IPS DF 19.7 (cell line): ENCODE results near the gene BAG5.

ENCODE experiments used
- DNase-seq: peaks from one replicate; pipeline ENCODE4 v3.0.0-alpha.2; 2013; ENCODE audit warnings: low read depth, low spot score

The BAG5 gene

DNA sequence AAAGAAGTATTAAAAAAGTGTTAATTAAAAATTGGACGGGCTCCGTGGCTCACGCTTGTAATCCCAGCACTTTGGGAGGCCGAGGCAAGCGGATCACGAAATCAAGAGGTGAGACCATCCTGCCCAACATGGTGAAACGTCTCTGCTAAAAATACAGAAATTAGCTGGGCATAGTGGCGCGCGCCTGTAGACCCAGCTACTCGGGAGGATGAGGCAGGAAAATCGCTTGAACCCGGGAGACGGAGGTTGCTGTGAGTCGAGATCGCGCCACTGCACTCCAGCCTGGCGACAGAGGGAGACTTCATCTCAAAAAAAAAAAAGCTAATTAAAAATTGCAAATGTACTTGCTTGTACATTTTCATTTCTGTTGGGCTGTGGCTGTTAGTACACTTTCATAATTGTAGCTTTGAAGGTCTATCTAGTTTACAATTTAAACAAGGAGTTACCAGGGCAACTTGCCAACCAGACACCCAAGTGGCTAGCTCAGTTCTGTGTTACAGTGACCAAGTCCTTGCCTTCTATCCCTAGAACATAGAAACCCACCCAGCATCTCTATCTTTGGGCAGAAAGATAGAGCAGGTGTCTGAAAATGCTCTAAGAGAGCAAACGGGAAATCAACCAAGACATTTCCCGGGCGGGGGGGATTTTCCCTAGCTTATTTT lies 1.5 kb upstream of the BAG5 start:
- no peak for DNase-seq

DNA sequence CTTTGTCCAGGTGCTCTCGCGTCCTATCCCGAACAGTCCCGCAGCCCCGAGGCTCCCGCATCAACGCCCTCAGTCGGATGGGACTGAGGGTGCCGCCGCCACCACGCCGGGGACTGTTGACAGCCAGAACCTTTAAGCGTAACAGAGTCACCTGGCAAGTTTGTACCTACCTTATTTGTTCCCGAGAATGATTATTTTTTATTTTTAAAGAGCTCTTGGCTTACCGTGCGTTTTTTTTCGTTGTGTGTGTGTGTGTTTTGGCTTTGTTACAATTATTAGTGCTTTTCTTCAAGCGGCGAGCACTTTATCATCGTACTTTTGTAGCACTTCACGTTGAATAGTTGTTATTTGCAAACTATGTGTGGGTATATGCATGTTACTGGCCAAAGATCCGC lies 766 bp upstream of the BAG5 start:
- DNase-seq: no peak

DNA sequence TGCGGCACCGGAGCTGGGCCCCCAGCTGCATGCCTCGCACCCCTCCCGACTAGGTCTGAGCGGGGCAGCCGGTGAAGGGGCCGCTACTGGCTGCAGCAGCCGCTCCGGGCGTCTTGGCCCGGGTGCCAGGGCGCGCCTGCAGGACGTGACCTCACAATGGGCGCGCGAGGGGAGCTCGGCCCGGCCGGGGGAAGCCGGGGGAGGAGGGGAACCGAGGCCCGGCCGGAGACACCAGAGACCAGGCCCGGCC lies 353 bp downstream of the BAG5 start:
- DNase-seq: no peak

DNA sequence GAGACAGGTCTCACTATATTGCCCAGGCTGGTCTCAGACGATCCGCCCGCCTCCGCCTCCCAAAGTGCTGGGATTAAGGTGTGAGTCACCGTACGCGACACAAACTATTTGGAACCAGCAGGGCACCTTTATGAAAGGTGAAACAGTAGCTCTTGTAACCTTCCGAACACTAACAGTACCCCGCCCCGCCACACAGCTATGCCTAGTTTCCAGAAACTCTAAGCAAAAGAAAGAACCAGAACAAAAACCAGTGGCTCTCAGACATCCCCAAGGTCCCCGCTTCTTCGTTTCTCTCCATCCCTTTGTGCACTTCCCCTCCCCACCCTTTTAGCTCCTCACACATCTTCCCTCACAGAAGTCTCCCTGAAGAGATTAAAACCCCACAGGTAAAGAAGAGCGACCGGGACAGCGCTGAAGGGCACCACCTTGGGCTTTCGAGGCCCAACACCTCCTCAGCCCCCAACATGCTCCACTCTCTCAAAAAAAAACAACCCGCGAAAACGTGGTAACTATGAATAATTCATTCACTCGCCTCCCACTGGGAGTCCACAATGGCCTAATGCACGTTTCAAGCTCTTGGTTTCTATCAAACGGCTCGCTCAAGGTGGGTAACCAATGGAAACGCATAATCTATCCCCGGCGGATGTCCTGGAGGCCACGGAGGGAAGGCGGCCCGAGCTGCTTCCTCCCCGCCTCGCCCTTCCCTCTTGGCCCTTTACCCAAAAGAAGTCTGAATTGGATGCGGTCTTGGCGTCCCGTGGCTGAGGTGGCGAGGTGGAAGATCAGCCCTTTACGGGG lies 877 bp downstream of the BAG5 start:
- DNase-seq: no peak

DNA sequence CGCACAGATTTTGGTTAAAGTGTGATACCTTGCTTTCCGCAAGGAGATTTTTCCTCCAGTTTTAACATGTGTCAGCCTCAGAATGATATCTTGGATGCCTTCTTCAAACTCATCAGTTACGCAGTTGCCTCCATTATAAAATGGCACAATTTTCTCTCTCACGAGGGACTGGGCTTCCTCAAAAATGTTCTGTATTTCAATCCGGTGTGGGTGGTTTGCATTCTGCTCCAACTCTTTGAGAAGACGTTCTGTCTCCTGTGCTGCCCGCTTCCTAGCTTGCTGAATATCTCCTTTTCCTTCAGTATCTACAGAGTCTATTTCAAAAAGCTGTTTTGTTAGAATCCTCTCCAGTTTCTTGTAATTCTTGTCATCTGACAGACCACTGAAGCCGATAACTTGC lies 1.8 kb downstream of the BAG5 start:
- DNase-seq: no peak

DNA sequence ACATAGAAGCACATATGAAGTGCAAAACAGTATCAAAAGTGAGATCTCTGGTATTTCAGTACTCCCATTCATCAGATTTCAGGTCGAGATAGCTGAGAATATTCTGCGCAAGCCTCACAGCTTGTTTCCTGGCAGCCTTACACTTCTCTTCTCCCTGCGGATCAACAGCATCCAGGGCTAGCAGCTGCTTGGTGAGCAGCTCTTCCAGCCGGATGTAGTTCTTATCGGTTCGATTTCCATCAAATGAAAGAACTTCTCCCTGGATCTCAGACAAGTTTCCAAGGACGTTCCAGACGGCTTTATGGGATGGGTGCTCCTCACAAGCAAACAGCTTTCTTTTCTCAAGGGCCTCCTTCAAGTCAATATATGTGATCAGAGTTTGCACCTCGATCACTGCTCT lies 2.7 kb downstream of the BAG5 start:
- no peak for DNase-seq

DNA sequence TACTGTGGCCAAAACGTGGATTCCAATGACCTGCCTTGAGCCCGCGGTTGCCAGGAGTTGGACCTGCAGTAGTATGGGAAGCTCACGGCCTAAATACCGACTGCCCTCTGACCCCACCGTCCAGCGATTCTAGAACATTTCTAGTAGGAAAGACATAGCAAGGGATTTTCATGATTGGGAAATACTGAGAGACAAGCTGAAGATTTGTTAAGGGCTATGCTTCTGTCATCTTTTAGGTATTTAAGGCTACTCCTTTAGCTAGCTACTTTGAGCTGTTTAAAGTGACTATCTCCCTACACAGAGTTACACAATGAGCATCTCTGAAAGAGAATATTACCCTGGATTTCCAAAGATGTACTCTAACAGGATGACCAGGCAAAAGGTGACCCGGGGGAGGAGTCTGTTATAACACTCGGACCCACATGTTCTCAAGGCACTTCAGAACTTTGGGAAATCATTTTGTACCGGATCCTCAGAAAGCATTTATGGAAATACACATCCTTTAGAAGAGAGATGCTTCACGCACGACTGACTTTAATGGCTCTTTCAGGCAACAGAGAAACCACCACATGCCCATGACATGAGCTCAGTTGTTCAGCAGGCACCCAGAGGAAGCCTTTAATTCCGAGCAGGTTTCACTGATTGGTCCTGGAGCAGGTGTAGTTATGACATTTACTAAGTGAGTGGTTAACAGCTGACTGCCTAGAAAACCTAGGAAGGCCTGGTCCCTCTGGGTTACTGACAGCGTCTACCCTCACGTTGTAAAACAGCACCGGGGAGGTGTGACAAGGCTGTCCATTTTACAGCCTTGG lies 4.2 kb downstream of the BAG5 start:
- no peak for DNase-seq

DNA sequence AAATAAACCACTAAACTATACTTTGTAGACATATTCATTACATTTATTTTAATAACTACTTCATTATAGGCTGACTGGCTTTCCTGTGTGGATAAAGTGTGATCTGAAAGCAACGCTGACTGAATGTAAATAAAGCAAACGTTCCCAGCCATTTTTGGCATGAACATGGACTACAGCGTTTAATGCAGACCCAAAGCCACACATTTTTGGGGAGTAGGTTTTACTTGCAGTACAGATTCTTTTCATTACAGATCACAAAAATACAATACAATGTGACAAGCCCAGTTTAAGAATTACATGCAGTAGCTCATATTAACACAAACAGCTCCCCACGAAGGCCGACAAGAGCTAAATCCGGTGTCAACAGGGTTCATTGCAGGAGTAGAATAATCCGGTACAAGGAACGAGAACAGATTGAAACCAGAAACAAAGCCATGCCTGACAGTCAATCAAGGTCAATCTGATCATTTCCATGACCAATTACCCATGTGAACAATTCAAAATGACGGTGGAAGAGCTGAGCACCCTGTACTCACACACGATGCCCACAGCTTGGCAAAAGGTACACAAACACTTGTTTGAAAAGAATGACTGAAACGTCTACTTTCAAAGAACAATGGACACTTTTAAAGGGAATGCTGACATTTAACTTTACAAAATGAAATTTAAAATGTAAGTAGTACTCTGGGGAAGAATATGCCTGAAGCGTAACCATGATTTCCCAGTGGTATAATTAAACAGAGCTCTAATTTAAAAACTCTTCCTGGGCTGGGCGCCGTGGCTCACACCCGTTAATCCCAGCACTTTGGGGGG lies 5.3 kb downstream of the BAG5 start:
- DNase-seq: no peak

DNA sequence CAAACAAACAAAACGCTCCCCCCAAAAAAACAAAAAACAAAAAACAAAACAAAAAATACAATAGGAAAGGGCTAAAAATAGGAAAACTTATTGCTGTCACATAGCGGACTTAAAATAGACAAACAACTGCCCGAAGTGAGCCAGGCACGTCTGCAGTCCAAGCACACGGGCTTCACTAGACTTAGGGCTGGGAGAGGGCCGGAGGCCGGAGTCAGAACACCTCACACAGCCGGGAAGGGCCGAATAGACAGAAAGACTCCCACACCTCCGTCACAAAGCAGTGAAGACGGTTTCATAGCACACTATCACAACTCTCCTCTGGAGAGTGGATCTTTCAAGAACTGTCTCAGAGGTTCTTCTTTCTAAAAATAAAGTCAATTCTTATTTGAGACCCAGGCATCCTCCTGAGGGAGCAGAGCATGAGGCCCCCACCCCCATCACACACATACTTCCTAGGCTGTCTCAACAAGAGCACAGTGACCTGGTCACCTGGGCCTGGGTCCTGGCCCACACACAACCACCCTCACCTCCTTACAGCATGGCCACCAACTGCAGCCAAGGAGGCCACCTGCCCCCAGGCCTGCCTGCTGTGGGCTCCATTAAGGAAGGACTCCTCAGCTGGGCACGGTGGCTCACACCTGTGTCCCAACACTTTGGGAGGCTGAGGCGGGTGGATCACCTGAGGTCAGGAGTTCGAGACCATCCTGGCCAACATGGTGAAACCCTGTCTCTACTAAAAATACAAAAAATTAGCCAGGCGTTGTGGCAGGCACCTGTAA lies 6.7 kb downstream of the BAG5 start:
- no peak for DNase-seq

DNA sequence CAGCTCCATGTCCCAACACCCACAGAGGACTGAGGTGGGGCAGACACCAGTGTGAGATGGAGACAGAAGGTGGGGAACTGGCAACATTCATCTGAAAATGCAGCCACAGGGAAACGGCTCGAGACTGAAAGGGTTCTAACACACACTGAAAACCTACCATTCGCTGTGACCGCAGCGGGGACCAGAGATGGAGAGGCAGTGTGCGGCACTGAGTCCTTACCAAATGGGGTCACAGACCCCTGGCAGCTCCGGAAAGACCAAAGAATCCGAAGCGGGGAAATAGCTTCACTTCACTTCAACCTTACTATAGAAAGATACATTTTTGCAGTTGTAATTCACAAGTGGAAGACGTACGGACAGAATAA lies 9.6 kb downstream of the BAG5 start:
- DNase-seq: no peak

DNA sequence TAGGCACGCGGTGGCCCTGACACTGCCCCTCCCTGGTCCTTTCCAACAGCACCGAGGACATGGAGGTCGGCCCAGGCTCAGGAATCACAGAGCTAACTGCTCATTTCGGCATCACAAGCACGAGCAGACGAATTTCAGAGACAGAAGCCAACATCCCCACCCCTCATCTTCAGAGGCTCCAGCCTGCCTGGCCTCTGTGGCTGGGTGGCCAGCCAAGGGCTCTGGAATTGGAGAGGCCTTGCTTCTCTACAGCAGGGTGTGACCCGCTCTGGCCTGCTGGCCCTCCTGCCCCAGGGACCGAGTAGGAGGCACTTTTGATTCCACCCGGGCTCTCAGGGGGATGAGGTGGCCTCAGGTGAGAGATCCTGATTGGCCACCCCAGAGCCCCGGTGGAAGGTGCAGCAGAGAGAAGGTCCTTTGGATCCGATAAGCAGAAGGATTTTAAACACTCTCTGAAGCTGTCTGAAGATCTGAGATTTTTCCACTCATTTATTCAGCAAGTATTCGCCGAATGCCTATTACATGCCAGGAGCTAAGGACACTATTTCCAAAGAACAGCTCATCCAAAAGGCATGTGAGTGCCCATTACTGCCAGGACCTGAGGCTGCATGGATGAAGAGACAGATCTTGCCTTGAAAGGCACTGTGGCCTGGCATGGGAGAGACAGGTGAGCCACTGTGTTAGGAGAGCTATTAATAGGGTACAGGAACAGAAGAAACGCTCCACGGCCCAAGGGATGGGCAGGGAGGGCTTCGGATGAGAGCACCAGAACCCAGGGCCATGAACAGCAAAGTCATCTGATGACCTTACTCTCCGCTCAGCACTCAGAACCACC lies 10.2 kb downstream of the BAG5 start:
- no peak for DNase-seq

DNA sequence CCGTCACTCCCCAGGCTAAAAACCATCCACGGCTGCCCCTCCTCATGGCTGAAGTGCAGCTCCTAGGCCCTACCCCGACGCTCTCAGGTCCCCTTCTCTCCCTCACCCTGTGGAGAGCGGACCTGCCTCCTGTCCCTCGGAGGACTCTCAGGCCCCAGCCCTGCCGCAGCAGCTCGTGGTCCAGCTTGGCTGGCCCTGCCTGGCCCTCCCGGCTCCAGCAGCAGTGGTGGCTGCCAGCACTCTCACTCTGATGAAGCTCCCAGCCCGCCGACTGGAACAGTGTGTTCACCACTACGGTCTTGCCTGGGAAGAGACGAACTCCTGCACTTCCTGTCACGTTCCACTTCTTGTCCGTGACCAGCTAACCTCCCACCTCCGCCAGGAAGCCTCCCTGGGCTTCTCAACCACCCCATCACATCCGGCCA lies 11.1 kb downstream of the BAG5 start:
- no peak for DNase-seq

DNA sequence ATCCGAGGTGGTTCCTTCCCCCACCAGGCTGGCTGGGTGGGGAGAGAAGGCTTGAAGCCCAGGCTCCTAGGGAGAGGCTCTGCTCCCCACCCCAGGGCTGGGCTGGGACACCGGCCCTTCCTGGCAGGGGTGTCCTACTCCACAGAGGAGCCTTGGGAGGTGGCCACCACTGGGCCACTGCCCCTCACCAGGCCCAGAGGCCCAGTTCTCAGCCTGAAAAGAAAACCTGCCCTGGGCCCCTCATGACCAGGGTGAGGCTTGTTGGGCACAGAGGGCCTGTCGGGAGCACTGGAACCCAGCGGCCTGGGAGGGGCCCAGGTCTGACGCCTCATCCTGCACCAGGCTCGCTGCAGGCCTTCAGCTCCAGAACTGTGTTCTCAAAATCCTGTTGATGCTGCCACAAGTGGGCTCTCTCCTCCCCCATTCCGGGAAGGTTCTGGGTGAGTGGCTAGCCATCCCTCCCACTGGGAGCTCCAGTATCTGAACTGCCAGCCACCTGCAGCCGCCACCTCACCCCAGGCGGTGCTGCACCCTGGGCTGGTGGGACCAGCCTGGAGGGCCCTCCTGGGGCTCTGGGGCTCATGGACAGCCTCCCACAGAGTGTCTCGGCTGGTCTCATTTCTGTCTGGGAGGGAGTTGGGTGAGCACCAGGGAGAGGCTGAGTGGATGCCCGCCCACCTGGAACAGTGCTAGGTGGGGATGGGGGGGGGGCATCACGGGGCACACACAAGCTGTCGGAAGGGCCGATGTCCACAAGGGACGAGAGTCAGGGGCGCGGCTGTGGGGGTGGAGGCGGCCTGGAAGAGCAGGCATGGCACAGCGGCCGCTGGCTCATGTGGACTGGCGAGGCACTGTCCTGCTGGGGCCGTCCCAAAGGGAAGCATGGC lies 11.8 kb downstream of the BAG5 start:
- DNase-seq: no peak

DNA sequence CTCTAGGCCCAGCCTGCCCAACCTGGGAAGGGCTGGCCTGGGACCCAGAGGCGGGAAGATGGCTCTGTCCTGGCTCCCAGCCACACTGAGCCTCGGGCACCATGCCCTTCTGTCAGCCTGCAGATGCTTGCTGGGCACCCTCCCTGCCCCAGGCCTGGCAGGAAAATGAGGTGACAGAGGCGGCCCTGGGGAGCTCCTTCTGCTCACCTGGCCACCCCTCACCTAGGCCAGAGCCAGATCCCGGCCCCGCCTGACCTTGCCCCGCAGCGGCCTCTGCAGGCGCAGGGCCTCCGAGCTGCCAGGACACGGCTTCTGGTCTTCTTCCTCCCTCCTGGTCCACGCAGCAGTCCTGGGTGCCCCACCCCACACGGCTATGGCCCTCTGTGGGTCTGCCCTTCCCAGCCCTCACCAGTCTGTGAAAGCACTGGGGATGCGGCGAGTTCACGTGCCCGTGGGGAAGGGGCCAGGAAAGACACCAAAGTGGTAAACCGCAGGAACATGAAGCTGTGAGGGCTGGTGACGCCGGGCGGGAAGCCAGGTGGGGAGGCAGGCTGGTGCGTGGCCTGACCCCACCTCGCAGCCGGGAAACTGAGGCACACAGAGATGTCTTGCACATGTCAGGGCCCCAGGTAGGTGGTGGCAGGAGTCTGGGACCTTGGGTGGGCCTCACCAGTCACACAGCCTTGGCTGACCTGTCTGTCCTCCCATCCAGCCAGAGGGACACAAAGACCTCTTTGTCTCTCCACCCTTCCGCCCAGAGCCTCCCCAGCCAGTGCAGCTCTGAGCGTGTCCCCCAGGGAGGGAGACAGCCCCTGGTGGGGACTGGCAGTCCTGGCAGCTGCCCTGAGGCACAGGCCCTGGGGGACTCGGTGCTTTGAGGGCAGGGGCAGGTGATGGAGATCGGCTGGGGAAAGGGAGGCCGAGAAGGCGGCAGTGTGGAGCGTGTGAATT lies 12.8 kb downstream of the BAG5 start:
- no peak for DNase-seq

DNA sequence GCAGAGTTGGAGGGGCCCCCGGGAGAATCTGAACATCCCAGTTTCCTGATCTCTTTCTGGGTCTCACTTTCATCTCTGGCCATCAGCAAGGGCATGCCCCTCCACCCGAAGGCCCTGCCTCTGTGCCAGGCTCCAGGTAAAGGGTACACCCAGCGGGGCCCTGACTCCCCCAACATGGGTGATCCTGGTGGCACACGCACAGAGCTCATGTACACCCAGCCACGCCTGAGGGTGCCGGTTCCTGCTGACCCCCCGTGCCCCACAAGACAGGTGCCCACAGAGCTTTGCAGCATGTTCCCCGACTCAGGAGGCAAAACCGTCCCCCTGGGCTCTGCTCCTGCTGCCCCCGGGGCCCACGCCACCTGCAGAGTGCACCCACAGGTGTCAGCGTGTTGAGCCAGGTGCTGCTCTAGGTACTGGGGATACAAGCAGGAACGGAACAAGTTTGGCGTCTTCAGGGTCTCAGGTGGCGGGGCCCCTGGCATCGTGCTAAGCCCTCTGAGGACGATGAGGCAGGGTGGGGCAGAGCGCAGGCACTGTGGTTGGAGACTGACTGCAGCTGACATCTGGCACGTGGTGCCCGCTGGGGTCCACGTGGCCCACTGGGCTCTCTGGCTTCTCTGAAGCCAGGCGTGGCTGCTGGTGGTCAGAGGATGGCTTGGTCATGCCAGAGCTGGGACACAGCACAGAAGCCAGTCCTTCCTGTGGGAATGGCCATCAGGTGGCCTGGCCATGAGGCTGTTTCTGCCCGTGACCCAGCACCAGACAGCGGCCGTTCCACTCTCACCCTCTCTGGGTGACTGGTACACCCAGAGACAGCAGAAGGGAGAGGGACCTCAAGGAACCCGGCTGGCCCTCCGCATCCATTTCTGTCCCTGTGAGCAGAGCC lies 13.8 kb downstream of the BAG5 start:
- DNase-seq: no peak

DNA sequence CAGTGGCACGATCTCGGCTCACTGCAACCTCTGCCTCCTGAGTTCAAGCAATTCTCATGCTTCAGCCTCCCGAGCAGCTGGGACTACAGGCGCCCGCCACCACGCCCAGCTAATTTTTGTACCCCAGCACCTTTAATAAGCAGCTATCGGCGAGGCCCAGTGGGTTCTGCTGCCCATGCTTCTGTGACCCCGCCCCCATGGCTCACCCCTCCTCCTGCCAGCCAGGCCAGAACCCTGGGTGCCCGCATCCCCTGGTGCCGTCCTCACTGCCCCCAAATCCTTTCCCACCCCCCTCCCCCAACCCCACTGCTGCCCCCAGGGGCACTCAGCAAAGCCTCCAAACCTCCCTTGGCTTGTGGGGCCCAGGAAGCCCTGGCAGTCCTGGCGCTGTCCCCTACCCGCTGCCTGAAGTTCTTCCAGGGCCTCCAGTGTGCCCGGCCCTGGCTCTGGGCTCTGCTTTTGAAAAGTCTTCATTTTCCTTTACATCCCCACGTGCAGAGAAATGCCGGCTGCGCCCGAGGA lies 14.5 kb downstream of the BAG5 start:
- DNase-seq: no peak

DNA sequence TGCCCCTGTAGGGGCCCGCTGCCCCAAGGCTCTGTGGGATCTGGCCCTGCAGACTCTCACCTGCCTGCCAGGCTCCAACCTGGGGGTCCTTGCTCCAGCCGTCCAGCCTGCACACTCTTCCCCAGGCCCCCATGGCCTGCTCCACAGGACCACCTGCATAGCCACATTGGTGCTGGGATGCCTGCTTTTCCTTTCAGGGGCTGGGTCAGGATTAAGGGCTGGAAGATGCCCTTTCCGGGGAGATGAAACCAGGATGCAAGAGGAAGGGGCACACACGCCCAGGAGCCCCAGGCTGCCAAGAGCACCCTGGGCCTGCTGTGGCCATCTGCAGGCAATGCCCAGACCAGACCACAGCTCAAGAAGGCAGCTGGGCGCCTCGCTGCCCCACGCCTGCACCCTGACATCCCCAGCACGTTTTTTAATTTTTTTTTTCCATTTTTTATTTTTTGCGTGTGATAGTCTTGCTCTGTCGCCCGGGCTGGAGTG lies 15.0 kb downstream of the BAG5 start:
- no peak for DNase-seq
